Esophagus squamous epithelium (tissue), 5 donors: Measurements from ENCODE around the gene CABP2. TPM values are rescaled to one million over a fixed set of nuclear protein-coding genes. Genes with fewer than 3 reads are reported as not detected.

Experiments
- DNase-seq: peaks from one replicate; lab custom pipeline; 2025; lab: John Stamatoyannopoulos, UW
- H3K27ac ChIP-seq, 4 donors: fragments of 200-600 bp; sonication (generic); one replicate each; pipeline ENCODE4 v1.5.1; 2016 to 2019; ENCODE audit warnings: mild to moderate bottlenecking in 1 of 4
- H3K27me3 ChIP-seq, 4 donors: fragments of 200-600 bp; sonication (generic); 1 replicate in 3 of 4; 2 replicates in 1 of 4; pipeline versions ENCODE4 v1.5.1 to v1.6.0; 2017 to 2021; ENCODE audit warnings: antibody characterized with exemption in 1 of 4
- H3K36me3 ChIP-seq, 3 donors: fragments of 200-600 bp; sonication (generic); one replicate each; pipeline ENCODE4 v1.5.1; 2016 to 2019
- H3K4me1 ChIP-seq, 3 donors: fragments of 200-600 bp; sonication (generic); one replicate each; pipeline ENCODE4 v1.5.1; 2017 to 2019
- H3K4me3 ChIP-seq, 4 donors: fragments of 200-600 bp; sonication (generic); 1 replicate in 3 of 4; 2 replicates in 1 of 4; pipeline ENCODE4 v1.5.1; 2016 to 2019; ENCODE audit warnings: mild to moderate bottlenecking in 2 of 4, moderate library complexity in 1 of 4
- H3K9me3 ChIP-seq, 3 donors: fragments of 200-600 bp; sonication (generic); one replicate each; pipeline ENCODE4 v1.5.1; 2016 to 2019
- POLR2A ChIP-seq, 4 donors: fragments of 450-650 bp; IDR thresholded peaks; one replicate each; pipeline ENCODE4 v1.6.1; 2017; ENCODE audit warnings: antibody characterized with exemption in 4 of 4, mild to moderate bottlenecking in 4 of 4, moderate library complexity in 3 of 4
- WGBS, 2 donors: methylation state at CpG; one replicate each; pipeline ENCODE4 v1.1.5; 2018; 5-methylcytosine and 5-hydroxymethylcytosine counted together
- intact Hi-C: fragments of 100-400 bp; cut with DNase I; formaldehyde crosslinking; loops from one replicate; pipeline ENCODE4 v1.15.0; 2022
- total RNA-seq, 4 donors: library from RNA; depleted of rRNA; stranded (reverse); fragments of >200 nt; gene quantifications; one replicate each; pipeline ENCODE4 v1.1.0, GENCODE V29; 2016
- TF ChIP-seq, protein P1 (sequence below), 6 experiments: fragments of 450-650 bp in 4 of 6; fragments of 200-600 bp in 2 of 6; sonication (generic) in 2 of 6; IDR thresholded peaks; one replicate each; pipeline ENCODE4 v1.5.1; 2016 to 2019; ENCODE audit warnings: antibody characterized with exemption in 6 of 6, mild to moderate bottlenecking in 4 of 6, moderate library complexity in 4 of 6
- donor health status: DM: yes; HTN: yes; CAD: no.

Gene CABP2
- total RNA-seq, 4 donors from 2014 or later = not detected

DNA sequence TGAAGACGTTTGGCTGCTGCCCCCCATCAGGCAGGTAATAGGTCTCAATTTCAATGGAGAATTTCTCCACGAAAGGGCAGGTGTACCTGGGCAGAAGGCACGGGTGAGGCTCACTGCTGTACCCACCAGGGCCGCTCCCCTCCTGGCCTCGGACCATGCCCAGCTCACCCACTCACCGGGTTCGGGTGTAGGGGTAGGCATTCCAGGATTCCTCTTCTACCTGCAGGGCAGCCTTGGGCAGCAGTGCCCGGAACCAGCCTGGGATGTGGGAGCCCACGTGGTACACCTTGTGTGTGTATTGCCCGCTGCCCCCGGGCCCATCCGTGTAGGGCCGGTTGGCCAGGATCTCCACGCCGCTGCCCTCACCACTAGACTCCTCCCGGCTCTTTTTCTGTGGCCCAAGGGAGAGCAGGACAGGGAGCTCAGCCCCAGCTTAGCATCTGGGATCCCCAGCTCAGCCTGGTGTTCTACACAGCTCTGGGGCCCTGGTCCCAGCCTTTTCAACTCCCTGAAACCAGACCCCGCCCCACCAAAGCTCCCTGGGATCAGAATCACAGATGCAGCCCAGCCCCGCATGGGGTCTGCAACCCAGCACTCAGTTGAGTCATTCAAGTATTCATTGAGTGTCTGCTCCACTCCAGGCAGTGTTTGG, 20.8 kb downstream of the CABP2 start:
- Histone ChIP-seq H3K27me3 (peaks cover 0 to 38% (median 0%) of the 10 kb centered on the region in 4 donors), H3K36me3 (peaks cover 4 to 60% (median 8%) of the 10 kb centered on the region in 3 donors), H3K4me3 (no peak overlapping the region), H3K27ac (no peak overlapping the region), H3K4me1 (peaks cover 26 to 45% (median 39%) of the 10 kb centered on the region in 3 donors), H3K9me3 (no peaks in the 10 kb centered on the region)
- no peak for DNase-seq
- intact Hi-C loops = loop anchor here (5.0 kb wide), 1 partner anchor 100 kb away; the partner anchor contains the start of genes PPP1CA and TBC1D10C
- no peak for TF ChIP-seq POLR2A (IDR thresholded peaks at IDR 0.05)
- TF ChIP-seq, protein P1, sequence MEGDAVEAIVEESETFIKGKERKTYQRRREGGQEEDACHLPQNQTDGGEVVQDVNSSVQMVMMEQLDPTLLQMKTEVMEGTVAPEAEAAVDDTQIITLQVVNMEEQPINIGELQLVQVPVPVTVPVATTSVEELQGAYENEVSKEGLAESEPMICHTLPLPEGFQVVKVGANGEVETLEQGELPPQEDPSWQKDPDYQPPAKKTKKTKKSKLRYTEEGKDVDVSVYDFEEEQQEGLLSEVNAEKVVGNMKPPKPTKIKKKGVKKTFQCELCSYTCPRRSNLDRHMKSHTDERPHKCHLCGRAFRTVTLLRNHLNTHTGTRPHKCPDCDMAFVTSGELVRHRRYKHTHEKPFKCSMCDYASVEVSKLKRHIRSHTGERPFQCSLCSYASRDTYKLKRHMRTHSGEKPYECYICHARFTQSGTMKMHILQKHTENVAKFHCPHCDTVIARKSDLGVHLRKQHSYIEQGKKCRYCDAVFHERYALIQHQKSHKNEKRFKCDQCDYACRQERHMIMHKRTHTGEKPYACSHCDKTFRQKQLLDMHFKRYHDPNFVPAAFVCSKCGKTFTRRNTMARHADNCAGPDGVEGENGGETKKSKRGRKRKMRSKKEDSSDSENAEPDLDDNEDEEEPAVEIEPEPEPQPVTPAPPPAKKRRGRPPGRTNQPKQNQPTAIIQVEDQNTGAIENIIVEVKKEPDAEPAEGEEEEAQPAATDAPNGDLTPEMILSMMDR (IDR thresholded peaks at IDR 0.05) = no peak
- WGBS, 2 donors = 90 to 97% methylated on average over 2 to 7 of the region's 18 CpGs

DNA sequence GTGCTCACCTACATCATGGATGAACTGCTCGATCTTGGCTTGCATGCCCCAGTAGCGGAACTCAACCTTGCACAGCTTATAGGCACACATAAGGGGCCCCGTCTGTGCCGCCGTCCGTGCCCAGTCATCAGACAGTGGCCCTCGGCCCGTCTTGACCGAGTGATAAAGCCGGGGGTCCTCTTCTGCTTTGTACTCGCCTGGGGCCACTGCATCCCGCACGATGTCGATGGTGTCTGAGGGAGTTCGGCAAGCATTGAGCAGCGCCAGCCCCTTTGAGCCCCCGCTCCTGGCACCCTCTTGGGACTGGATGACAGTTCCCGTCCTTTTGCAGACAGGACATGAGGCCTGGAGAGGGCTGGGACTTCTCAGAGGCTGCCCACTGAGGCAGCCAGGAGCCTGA, 21.4 kb downstream of the CABP2 start:
- intact Hi-C loops = loop anchor here (5.0 kb wide), 1 partner anchor 100 kb away; the partner anchor contains the start of genes PPP1CA and TBC1D10C
- peaks cover 4 to 64% (median 8%) of the 10 kb centered on the region in 3 donors for H3K36me3 ChIP-seq
- no peak overlapping the region for H3K27ac ChIP-seq
- H3K9me3 ChIP-seq = no peaks in the 10 kb centered on the region
- peaks cover 20 to 39% (median 33%) of the 10 kb centered on the region in 3 donors for H3K4me1 ChIP-seq
- 95% methylated on average over 11 to 13 of the region's 18 CpGs for WGBS, 2 donors
- no peak for DNase-seq
- H3K4me3 ChIP-seq = no peak overlapping the region
- TF ChIP-seq POLR2A (IDR thresholded peaks at IDR 0.05) = no peak
- TF ChIP-seq, protein P1 (IDR thresholded peaks at IDR 0.05) = no peak
- peaks cover 0 to 38% (median 0%) of the 10 kb centered on the region in 4 donors for H3K27me3 ChIP-seq

DNA sequence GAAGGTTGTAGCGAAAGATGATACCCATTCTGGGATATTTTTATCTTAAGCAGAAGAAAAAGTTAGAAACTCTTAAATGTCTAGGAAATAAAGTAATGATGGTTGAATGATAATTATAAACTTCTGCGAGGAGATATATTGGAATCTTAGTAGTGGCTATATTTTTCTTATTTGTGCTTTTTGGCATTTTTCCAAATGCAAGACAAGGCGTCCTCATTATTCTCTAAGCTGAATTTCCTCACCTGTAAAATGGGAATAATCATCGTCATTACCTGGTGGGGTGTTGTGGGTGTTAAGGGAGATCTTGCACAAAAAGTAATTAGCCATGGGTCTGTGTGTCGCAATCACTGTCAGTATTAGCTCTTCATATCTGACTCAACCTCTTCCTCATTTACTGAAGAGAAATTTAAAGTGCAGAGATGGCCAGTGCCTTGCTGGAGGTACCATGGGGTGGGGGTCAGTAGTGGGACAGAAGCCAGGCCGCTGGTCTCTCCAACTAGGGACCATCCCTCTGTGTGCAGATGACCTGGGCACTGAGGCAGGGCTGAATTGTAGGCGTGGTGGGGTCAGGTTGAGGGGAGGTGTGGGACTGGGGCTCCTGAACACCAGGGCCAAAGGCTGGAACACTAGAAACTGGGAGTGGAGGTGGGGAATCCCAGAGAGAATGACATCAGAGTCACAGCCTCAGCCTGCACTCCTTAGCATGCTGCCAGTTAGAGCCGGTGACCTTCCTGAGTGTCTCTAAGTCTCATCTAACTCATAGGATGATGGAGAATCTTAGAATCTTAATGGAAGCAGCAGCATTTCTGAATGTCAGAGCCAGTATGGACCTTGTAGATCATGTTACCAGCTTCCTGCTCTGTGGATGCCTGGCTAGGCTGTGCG, 22.2 kb downstream of the CABP2 start:
- H3K27me3 ChIP-seq = peaks cover 0 to 38% (median 0%) of the 10 kb centered on the region in 4 donors
- DNase-seq = no peak
- no peak overlapping the region for H3K4me3 ChIP-seq
- no peak overlapping the region for H3K27ac ChIP-seq
- WGBS, 2 donors = 83 to 87% methylated on average over 7 to 9 of the region's 9 CpGs
- H3K9me3 ChIP-seq = no peaks in the 10 kb centered on the region
- peaks cover 12 to 31% (median 25%) of the 10 kb centered on the region in 3 donors for H3K4me1 ChIP-seq
- intact Hi-C loops = loop anchor here (5.0 kb wide), 1 partner anchor 99 kb away; the partner anchor contains the start of genes PPP1CA and TBC1D10C
- no peak for TF ChIP-seq POLR2A (IDR thresholded peaks at IDR 0.05)
- TF ChIP-seq, protein P1 (IDR thresholded peaks at IDR 0.05) = no peak
- H3K36me3 ChIP-seq = peaks cover 4 to 67% (median 8%) of the 10 kb centered on the region in 3 donors

DNA sequence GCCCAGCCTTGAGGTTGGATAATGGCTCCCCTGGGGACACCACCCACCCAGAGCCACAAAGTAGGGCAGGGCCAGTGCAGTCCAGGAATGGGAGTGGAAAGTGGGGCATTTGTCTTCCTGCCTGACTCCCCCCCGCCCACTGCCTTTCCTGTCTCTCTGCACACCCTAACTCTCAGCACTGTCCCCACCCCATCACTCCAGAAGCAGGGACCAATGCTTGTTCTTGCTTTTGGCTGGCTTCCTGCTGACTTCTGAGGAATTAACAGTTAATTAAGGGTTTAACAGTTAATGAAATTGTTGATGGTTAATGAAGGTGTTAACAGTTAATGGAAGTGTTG, 22.8 kb downstream of the CABP2 start:
- DNase-seq = no peak
- H3K36me3 ChIP-seq = peaks cover 4 to 74% (median 8%) of the 10 kb centered on the region in 3 donors
- WGBS, 2 donors = 86% methylated on average over 1 of the region's 1 CpG; no CpG with 5 or more reads in 1 of the 2 donors
- no peak overlapping the region for H3K4me3 ChIP-seq
- peaks cover 0 to 38% (median 0%) of the 10 kb centered on the region in 4 donors for H3K27me3 ChIP-seq
- H3K27ac ChIP-seq = no peak overlapping the region
- H3K4me1 ChIP-seq = peaks cover 6 to 25% (median 19%) of the 10 kb centered on the region in 3 donors
- intact Hi-C loops = loop anchor here (5.0 kb wide), 1 partner anchor 98 kb away; the partner anchor contains the start of genes PPP1CA and TBC1D10C
- H3K9me3 ChIP-seq = no peaks in the 10 kb centered on the region
- no peak for TF ChIP-seq POLR2A (IDR thresholded peaks at IDR 0.05)
- TF ChIP-seq, protein P1 (IDR thresholded peaks at IDR 0.05) = no peak
